AG04450 (cell line): ENCODE data around the gene NEO1. TPM values are rescaled to one million over a fixed set of nuclear protein-coding genes. Genes with fewer than 3 reads are reported as not detected.

Experiments used
- CTCF ChIA-PET: fragments of 300-600, 350-600 bp; formaldehyde crosslinking; extraction: SDS; loops from one replicate; lab custom pipeline; 2022; ENCODE audit warnings: antibody characterized with exemption, inconsistent platforms; lab: Charles Lee
- POLR2A ChIA-PET: fragments of 350-600 bp; formaldehyde crosslinking; extraction: SDS; loops from one replicate; lab custom pipeline; 2021; ENCODE audit warnings: antibody characterized with exemption, inconsistent platforms; lab: Yijun Ruan, JAX
- DNase-seq: peaks from one replicate; pipeline ENCODE4 v3.0.0-alpha.2; 2011; ENCODE audit warnings: low read depth, low spot score
- H3K27ac ChIP-seq: one replicate; pipeline ENCODE4 v1.5.1; 2012; ENCODE audit warnings: low read depth, low read length, control low read depth
- H3K27me3 ChIP-seq: one replicate; pipeline ENCODE4 v1.6.0; 2012; ENCODE audit warnings: low read length; ENCODE audit not compliant: control insufficient read depth, insufficient read depth
- H3K4me3 ChIP-seq: 2 replicates; pipeline ENCODE4 v1.5.1; 2011; ENCODE audit warnings: mild to moderate bottlenecking, low read depth, low read length, control low read depth
- H3K9me3 ChIP-seq: 2 replicates; pipeline ENCODE4 v1.5.1; 2012; ENCODE audit warnings: low read length; ENCODE audit not compliant: control insufficient read depth, insufficient read depth
- polyA plus RNA-seq: library from polyadenylated mRNA; depleted of rRNA; stranded (reverse); fragments of >200 nt; gene quantifications from 2 replicates; pipeline ENCODE4 v1.2.3, GENCODE V29; 2011
- TF ChIP-seq, protein P1 (sequence below): IDR thresholded peaks from 2 replicates; pipeline ENCODE4 v1.5.1; 2011; ENCODE audit warnings: low read depth, low read length, control low read depth, inconsistent platforms

Gene NEO1
- polyA plus RNA-seq, 1 experiment, result 3.5 TPM

GRCh38 chr15:73141216-73141900 is 89.1 kb downstream of the NEO1 start:
- Histone ChIP-seq H3K9me3 (no peaks in the 10 kb centered on the region; the same call in 1 of the 2 replicates), H3K4me3 (no peak overlapping the region), H3K27ac (no peak overlapping the region), H3K27me3 (no peaks in the 10 kb centered on the region)
- ChIA-PET POLR2A (no interaction called here), CTCF (no interaction called here)
- TF ChIP-seq, protein P1, sequence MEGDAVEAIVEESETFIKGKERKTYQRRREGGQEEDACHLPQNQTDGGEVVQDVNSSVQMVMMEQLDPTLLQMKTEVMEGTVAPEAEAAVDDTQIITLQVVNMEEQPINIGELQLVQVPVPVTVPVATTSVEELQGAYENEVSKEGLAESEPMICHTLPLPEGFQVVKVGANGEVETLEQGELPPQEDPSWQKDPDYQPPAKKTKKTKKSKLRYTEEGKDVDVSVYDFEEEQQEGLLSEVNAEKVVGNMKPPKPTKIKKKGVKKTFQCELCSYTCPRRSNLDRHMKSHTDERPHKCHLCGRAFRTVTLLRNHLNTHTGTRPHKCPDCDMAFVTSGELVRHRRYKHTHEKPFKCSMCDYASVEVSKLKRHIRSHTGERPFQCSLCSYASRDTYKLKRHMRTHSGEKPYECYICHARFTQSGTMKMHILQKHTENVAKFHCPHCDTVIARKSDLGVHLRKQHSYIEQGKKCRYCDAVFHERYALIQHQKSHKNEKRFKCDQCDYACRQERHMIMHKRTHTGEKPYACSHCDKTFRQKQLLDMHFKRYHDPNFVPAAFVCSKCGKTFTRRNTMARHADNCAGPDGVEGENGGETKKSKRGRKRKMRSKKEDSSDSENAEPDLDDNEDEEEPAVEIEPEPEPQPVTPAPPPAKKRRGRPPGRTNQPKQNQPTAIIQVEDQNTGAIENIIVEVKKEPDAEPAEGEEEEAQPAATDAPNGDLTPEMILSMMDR, result no peak
- DNase-seq, result no peak

GRCh38 chr15:73142802-73143762 is 90.8 kb downstream of the NEO1 start:
- Histone ChIP-seq H3K9me3 (no peaks in the 10 kb centered on the region; the same call in 1 of the 2 replicates), H3K4me3 (no peak overlapping the region), H3K27me3 (no peaks in the 10 kb centered on the region), H3K27ac (no peak overlapping the region)
- DNase-seq, result no peak
- TF ChIP-seq, protein P1, result no peak
- ChIA-PET CTCF (interaction anchor here (1.3 kb wide), 1 partner anchor 15 kb away, joined by 3 read pairs; no protein-coding TSS in a partner anchor), POLR2A (no interaction called here)

DNA sequence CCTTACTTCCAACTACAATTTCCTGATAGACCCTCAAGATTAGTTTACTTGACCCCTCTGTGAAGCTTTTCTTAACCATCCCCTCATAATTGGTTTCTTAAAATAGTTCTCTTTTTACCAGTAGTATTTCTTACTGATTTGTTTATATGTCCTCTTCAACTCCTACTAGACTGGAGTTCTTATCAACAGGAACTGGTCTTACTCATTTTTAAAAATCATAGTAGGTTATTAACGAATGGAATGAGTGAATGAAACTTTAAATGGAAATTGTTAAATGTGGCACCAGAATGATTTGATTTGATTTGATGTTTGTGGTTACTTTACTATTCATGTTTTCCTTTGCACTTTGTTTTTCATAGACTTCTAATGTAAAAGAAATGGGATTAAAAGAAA is 91.5 kb downstream of the NEO1 start:
- H3K27ac ChIP-seq, result no peak overlapping the region
- H3K9me3 ChIP-seq, result no peaks in the 10 kb centered on the region
- ChIA-PET POLR2A (no interaction called here), CTCF (no interaction called here)
- H3K4me3 ChIP-seq, result no peak overlapping the region
- DNase-seq, result no peak
- H3K27me3 ChIP-seq, result no peaks in the 10 kb centered on the region
- TF ChIP-seq, protein P1, result no peak

GRCh38 chr15:73146419-73146818 is 94.2 kb downstream of the NEO1 start:
- no peak overlapping the region for H3K27ac ChIP-seq
- ChIA-PET POLR2A (no interaction called here), CTCF (no interaction called here)
- no peaks in the 10 kb centered on the region for H3K27me3 ChIP-seq
- TF ChIP-seq, protein P1, result no peak
- no peak for DNase-seq
- H3K4me3 ChIP-seq, result no peak overlapping the region
- no peaks in the 10 kb centered on the region for H3K9me3 ChIP-seq

DNA sequence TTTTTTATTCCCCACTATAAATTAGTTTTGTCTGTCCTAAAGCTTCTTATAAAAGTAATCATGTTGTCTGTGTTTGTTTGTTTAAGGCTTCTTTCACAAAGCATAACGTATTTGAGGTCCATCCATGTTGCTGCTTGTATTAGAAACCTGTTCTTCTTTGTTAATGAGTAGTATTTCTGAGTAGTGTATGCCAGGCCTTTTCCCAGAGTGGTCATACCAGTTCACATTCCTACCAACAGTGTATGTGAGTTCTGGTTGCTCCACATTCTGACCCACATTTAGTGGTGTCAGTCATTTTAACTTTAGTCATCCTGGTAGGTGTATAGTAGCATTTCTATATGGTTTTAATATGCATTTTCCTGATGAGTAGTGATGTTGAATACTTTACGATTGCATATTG is 98.6 kb downstream of the NEO1 start:
- Histone ChIP-seq H3K9me3 (no peaks in the 10 kb centered on the region), H3K4me3 (no peak overlapping the region), H3K27ac (no peak overlapping the region), H3K27me3 (no peaks in the 10 kb centered on the region)
- POLR2A ChIA-PET, result no interaction called here
- TF ChIP-seq, protein P1, result no peak
- CTCF ChIA-PET, result no interaction called here
- DNase-seq, result no peak
